Stomach (tissue), 9 donors: ENCODE measurements around the gene WWOX. TPM values are rescaled to one million over a fixed set of nuclear protein-coding genes. Genes with fewer than 3 reads are reported as not detected.
A peak's percentile ranks its signal among the peaks of the same experiment; 100 is the strongest.

Experiments
- DNase-seq, 2 donors: peaks; one replicate each; pipeline versions ENCODE4 v3.0.0 to v3.0.0-alpha.2; 2013 to 2019
- H3K27ac ChIP-seq, 5 donors: fragments of 200-600 bp in 4 of 5; sonication (generic) in 4 of 5; one replicate each; pipeline ENCODE4 v1.5.1; 2013 to 2019; ENCODE audit warnings: mild to moderate bottlenecking in 1 of 5, moderate library complexity in 1 of 5
- H3K27me3 ChIP-seq, 3 donors: fragments of 200-600 bp; sonication (generic); one replicate each; pipeline ENCODE4 v1.5.1; 2017 to 2019; ENCODE audit warnings: mixed run types in 1 of 3
- H3K36me3 ChIP-seq, 4 donors: fragments of 200-600 bp; sonication (generic); 1 replicate in 3 of 4; 2 replicates in 1 of 4; pipeline ENCODE4 v1.5.1; 2016 to 2019
- H3K4me1 ChIP-seq, 4 donors: fragments of 200-600 bp; sonication (generic); one replicate each; pipeline ENCODE4 v1.5.1; 2016 to 2019
- H3K4me3 ChIP-seq, 4 donors: fragments of 200-600 bp; sonication (generic) in 3 of 4; one replicate each; pipeline ENCODE4 v1.5.1; 2016 to 2019; ENCODE audit warnings: mild to moderate bottlenecking in 1 of 4
- H3K9me3 ChIP-seq, 4 donors: fragments of 200-600 bp; sonication (generic); one replicate each; pipeline ENCODE4 v1.5.1; 2016 to 2019
- EP300 ChIP-seq: sonication (generic); formaldehyde crosslinking; IDR thresholded peaks from one replicate; pipeline ENCODE4 v1.6.1; 2017; ENCODE audit warnings: antibody characterized with exemption
- POLR2A ChIP-seq, 4 donors: fragments of 450-650 bp; IDR thresholded peaks; one replicate each; pipeline ENCODE4 v1.6.1; 2016; ENCODE audit warnings: antibody characterized with exemption in 4 of 4, control low read depth in 2 of 4, mild to moderate bottlenecking in 1 of 4, moderate library complexity in 1 of 4
- POLR2AphosphoS5 ChIP-seq, 3 donors: sonication (generic); formaldehyde crosslinking; IDR thresholded peaks; one replicate each; pipeline ENCODE4 v1.6.1; 2016; ENCODE audit warnings: antibody characterized with exemption in 3 of 3
- WGBS, 5 donors: extraction: QIAGEN DNeasy Blood & Tissue Kit in 3 of 5; methylation state at CpG; one replicate each; pipeline versions ENCODE4 v1.1.5 to v1.1.7; 2013 to 2018; 5-methylcytosine and 5-hydroxymethylcytosine counted together
- intact Hi-C: fragments of 100-400 bp; cut with DNase I; formaldehyde crosslinking; loops from one replicate; pipeline ENCODE4 v1.15.1; 2023; ENCODE audit warnings: low total_unique reads
- polyA plus RNA-seq, 3 donors: library from polyadenylated mRNA; stranded (reverse); fragments of 200-250 nt; gene quantifications; one replicate each; pipeline ENCODE4 v1.2.3, GENCODE V29; 2013
- total RNA-seq, 5 donors: library from RNA; depleted of rRNA; stranded (reverse); fragments of >200 nt; gene quantifications; one replicate each; pipeline versions ENCODE4 v1.1.0 to v1.2.3, GENCODE V29; 2014 to 2016
- TF ChIP-seq, protein P1 (sequence below), 7 experiments: fragments of 450-650 bp in 4 of 7; fragments of 200-600 bp in 3 of 7; sonication (generic) in 3 of 7; IDR thresholded peaks; one replicate each; pipeline ENCODE4 v1.5.1; 2016 to 2019; ENCODE audit warnings: antibody characterized with exemption in 7 of 7, control low read depth in 2 of 7, mild to moderate bottlenecking in 1 of 7
- donor health status: healthy with polysubstance abuse.
- donor health status: Bipolar disorder and iron deficiency.
- donor health status: healthy.

Gene WWOX
- total and polyA plus RNA-seq, 8 donors = 7.7 to 129 (median 48.7) TPM

DNA sequence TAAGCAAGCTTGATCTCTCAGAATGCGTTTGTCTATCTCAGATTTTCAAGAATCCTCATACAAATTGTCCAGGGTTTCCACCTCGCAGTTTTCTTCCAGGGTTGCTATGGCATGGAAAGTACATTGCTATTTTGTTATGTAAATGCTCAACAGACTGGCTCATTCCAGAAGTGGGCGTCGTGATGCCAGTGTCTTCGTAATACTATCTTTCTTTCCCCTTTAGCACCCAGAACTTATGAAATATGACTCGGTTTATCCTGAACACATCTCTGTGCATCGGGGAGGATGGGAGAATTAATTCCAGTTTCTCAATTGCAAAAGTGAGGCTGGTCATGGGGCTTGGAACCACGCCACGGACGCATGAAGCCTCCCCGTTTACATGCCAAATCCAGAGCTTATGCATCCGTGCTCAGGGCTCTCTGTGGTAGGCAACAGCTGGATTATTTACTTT lies 405.0 kb downstream of the WWOX start:
- H3K27ac ChIP-seq = peak overlapping the region in 4 of 5 donors; percentile 59 to 80 (median 74)
- peak; percentile 32 to 70 for DNase-seq

DNA sequence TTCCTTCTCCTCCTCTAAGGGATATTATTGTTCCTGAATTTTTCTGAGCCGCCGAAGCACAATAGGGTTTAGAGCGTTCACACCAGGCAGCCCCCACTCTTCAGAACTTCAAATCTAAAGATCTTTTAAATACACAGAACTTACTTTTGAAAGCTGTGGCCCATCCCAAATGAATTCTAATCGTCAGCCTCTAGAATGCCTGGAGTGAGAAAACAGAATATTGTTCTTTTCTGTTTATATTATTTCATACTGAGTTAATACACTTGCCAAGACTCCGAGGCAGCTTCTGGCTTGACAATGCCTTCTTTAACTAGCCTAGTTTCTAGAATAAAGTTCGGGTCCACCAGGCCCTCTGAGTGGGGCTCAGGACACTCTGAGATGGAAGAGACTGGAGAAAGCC lies 405.6 kb downstream of the WWOX start:
- H3K4me1 ChIP-seq = peaks cover 0 to 32% (median 17%) of the 10 kb centered on the region in 4 donors
- TF ChIP-seq EP300 (no peak), POLR2AphosphoS5 (IDR thresholded peaks at IDR 0.05) (no peak), POLR2A (IDR thresholded peaks at IDR 0.05) (no peak)
- TF ChIP-seq, protein P1, sequence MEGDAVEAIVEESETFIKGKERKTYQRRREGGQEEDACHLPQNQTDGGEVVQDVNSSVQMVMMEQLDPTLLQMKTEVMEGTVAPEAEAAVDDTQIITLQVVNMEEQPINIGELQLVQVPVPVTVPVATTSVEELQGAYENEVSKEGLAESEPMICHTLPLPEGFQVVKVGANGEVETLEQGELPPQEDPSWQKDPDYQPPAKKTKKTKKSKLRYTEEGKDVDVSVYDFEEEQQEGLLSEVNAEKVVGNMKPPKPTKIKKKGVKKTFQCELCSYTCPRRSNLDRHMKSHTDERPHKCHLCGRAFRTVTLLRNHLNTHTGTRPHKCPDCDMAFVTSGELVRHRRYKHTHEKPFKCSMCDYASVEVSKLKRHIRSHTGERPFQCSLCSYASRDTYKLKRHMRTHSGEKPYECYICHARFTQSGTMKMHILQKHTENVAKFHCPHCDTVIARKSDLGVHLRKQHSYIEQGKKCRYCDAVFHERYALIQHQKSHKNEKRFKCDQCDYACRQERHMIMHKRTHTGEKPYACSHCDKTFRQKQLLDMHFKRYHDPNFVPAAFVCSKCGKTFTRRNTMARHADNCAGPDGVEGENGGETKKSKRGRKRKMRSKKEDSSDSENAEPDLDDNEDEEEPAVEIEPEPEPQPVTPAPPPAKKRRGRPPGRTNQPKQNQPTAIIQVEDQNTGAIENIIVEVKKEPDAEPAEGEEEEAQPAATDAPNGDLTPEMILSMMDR (IDR thresholded peaks at IDR 0.05) = no peak
- intact Hi-C loops = loop anchor here (10.0 kb wide), 2 partner anchors 260 to 1100 kb away; partner anchors contain the start of gene MAF
- no peaks in the 10 kb centered on the region for H3K36me3 ChIP-seq
- H3K27me3 ChIP-seq = no peaks in the 10 kb centered on the region
- no peak overlapping the region for H3K4me3 ChIP-seq
- DNase-seq = peak in 1 of 2 donors; percentile 54
- H3K27ac ChIP-seq = peak overlapping the region in 4 of 5 donors; percentile 59 to 80 (median 74)
- 20 to 45% (median 31%) methylated on average over 6 of the region's 6 CpGs for WGBS, 5 donors
- no peaks in the 10 kb centered on the region for H3K9me3 ChIP-seq

More for the DNA sequence above, 405.0 kb downstream of the WWOX start:
- Histone ChIP-seq H3K9me3 (no peaks in the 10 kb centered on the region), H3K4me3 (no peak overlapping the region), H3K36me3 (no peaks in the 10 kb centered on the region), H3K27me3 (no peaks in the 10 kb centered on the region), H3K4me1 (peaks cover 0 to 32% (median 17%) of the 10 kb centered on the region in 4 donors)
- TF ChIP-seq EP300 = no peak
- peak in 1 of 3 donors; percentile 11 for TF ChIP-seq POLR2AphosphoS5 (IDR thresholded peaks at IDR 0.05)
- intact Hi-C loops = loop anchor here (10.0 kb wide), 2 partner anchors 260 to 1100 kb away; partner anchors contain the start of gene MAF
- WGBS, 5 donors = 38 to 53% (median 41%) methylated on average over 12 of the region's 12 CpGs

DNA sequence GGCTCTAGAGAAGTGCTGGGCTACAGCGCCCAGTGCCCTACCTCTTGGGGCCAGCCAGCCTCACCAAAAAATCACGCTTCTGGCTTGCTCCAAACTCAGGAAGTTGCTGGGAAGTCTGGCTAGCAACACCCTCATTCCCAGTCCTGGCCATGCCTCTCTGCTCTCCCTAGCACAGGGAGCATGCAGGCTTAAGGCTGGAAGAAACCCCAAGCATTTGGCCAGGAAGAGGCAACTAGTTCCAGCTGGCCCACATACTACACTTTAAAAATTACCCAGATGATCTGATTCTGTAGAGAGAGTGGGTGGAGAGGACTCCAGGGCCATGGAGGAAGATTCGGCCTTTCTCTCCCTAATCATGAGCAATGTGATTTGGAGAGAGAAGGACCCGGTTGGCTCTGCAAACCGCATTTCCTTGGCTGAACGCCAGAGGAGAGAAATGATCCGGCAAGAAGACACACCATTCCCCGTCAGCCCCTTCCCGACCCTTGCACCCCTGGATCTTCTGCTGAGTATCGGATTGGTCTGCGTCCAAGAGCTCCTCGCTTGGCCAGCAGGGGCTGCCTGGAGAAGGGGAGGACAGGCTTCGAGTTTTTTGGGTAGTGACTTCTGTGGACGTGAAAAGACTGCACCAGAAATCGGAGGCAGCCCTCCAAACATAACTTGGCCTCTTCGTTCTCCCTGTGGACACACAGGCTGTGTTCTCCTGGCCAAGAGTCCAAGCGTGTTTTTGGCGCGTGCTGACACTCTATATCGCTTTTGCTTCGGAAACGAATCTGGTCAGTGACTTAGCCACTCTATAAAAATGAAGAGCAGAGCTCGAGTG lies 406.3 kb downstream of the WWOX start:
- peaks cover 0 to 32% (median 17%) of the 10 kb centered on the region in 4 donors for H3K4me1 ChIP-seq
- peak overlapping the region in 1 of 4 donors; percentile 1 for H3K4me3 ChIP-seq
- no peaks in the 10 kb centered on the region for H3K9me3 ChIP-seq
- H3K36me3 ChIP-seq = no peaks in the 10 kb centered on the region
- 62 to 75% (median 67%) methylated on average over 23 of the region's 23 CpGs for WGBS, 5 donors
- H3K27ac ChIP-seq = peak overlapping the region; percentile 44 to 80 (median 71)
- no peaks in the 10 kb centered on the region for H3K27me3 ChIP-seq
- peak; percentile 33 to 94 for DNase-seq
- no peak for TF ChIP-seq POLR2A (IDR thresholded peaks at IDR 0.05)
- TF ChIP-seq POLR2AphosphoS5 (IDR thresholded peaks at IDR 0.05) = peak in 2 of 3 donors; percentile 1 to 6
- TF ChIP-seq, protein P1 (IDR thresholded peaks at IDR 0.05) = peak in 1 of 7 experiments; percentile 6
- no peak for TF ChIP-seq EP300
- intact Hi-C loops = loop anchor here (10.0 kb wide), 2 partner anchors 259 to 1099 kb away; partner anchors contain the start of gene MAF

DNA sequence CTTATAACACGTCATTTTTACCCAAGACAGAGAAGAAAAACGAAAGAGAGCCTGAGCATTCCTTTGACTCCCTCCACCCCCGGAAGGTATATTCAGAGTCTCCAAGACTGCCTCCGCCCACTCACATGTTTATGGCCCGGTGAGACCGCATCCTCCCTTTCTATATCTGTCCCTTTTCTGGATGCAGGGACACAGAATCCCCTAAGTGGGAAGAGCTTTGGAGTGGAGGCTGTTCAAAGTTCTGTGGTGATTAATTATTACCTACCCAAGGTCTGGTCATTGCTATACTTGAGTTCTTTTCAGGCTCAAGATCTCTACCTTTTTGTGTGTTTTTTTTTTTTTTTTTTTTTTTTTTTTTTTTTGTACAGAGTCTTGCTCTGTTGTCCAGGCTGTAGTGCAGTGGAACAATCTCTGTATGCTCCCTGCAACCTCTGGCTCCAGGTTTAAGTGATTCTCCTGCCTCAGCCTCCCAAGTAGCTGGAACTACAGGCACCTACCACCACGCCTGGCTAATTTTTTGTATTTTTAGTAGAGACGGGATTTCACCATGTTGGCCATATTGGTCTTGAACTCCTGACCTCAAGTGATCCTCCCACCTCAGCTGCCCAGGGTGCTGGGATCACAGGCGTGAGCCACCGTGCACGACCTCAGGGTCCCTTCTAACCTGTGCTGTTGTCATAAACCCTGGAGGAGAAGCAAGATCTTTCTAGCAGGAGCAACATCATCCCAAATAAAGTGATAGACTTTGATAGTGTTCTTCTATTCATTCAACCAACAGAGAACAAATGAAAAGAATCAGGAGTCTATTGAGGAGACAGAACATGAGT lies 407.1 kb downstream of the WWOX start:
- DNase-seq = no peak
- TF ChIP-seq POLR2A (IDR thresholded peaks at IDR 0.05) = no peak
- TF ChIP-seq POLR2AphosphoS5 (IDR thresholded peaks at IDR 0.05) = no peak
- TF ChIP-seq, protein P1 (IDR thresholded peaks at IDR 0.05) = no peak
- H3K27ac ChIP-seq = peak overlapping the region in 4 of 5 donors; percentile 5 to 80 (median 74)
- H3K27me3 ChIP-seq = no peaks in the 10 kb centered on the region
- intact Hi-C loops = loop anchor here (10.0 kb wide), 2 partner anchors 258 to 1098 kb away; partner anchors contain the start of gene MAF
- peaks cover 0 to 32% (median 17%) of the 10 kb centered on the region in 4 donors for H3K4me1 ChIP-seq
- H3K36me3 ChIP-seq = no peaks in the 10 kb centered on the region
- H3K9me3 ChIP-seq = no peaks in the 10 kb centered on the region
- WGBS, 5 donors = 82 to 90% (median 88%) methylated on average over 10 to 11 of the region's 11 CpGs
- H3K4me3 ChIP-seq = peak overlapping the region in 1 of 4 donors; percentile 1
